ENCODE measurements around the gene VEPH1.

Gene VEPH1

GRCh38 chr3:157472648-157473047 is 30.6 kb downstream of the VEPH1 start:
- DNase-seq = no peak

GRCh38 chr3:157471064-157471463 is 32.2 kb downstream of the VEPH1 start:
- no peak for DNase-seq

- no peak for DNase-seq
Observed at GRCh38 chr3:157469561-157470294, 33.5 kb downstream of the VEPH1 start.

GRCh38 chr3:157467200-157467599 is 36.0 kb downstream of the VEPH1 start:
- DNase-seq = no peak

DNA sequence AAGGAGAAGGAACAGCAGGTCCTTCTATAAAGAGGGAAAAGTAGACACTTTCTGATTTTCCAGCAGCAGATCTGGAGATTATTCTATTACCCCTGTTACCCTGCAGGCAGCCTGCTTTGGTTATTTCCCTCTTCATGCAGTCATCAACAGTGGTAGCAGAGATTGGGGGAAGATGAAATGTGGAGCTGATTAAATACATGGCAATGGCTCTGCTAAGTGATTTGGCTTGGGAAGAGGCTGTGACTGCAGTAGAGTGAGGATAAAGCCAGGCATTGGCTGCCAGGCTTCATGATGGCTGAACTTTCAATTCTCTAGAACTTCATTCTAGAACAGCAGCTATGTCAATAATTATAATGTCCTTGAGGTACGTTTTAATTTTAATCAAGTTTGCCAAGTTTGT is 37.5 kb downstream of the VEPH1 start:
- DNase-seq = no peak

DNA sequence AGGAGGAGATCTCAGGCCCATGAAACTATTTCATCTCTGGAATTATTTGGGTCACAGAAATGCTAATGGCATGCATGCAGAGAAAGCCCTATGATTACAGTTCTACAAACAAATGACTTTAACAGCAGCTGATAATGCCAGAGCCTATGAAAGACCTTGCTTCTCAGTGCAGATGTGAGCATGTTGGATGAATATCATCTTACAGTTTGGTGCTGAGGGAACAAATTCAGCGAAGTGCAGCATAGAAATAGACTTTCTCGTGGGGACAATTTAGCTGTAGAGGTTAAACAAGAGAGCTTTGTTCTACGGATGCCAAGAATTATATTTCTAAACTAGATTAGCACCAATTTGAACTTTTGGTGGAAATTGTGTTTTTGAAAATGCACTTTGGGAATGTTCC is 38.9 kb downstream of the VEPH1 start:
- no peak for DNase-seq

DNA sequence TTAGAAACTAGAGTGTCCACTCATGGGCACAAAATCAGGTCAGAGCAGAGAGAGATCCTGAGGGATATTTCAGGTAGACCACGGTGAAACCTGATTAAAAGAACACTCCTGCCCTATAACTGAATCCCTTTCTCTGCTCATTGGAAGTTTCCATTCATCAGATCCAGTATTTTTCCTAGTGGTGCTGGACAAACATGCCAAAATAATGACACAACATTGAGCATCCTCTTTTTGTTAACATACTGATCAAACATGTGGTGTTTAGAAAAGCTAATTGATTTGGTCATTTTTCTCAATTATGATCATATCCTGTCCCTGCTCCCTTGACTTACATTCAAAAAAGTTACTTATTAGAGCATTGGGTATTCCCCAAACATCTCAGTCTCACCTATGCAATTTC is 39.4 kb downstream of the VEPH1 start:
- DNase-seq = no peak

DNA sequence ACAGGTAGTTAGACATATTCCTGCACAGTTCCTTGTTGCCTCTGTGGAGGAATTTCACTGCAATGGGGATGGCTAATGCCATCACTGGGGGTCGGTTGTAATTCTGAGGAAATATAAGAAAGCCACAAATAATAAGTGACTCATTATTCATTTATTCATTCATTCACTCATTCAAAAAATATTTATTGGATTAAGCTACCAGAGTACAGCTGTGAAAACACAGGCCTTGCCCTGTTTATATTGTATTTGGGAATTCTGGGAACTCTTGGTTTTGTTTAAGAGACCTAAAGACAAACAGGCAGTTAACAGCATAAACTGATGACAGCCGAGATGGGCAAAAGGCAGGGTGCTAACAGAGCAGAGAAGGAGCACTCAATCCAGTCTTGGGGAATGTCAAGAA is 43.0 kb downstream of the VEPH1 start:
- no peak for DNase-seq

GRCh38 chr3:157459706-157460105 is 43.5 kb downstream of the VEPH1 start:
- no peak for DNase-seq

- DNase-seq = no peak
Observed at GRCh38 chr3:157453824-157454223, 49.4 kb downstream of the VEPH1 start.

- no peak for DNase-seq
Observed at GRCh38 chr3:157452097-157452496, 51.1 kb downstream of the VEPH1 start.

DNA sequence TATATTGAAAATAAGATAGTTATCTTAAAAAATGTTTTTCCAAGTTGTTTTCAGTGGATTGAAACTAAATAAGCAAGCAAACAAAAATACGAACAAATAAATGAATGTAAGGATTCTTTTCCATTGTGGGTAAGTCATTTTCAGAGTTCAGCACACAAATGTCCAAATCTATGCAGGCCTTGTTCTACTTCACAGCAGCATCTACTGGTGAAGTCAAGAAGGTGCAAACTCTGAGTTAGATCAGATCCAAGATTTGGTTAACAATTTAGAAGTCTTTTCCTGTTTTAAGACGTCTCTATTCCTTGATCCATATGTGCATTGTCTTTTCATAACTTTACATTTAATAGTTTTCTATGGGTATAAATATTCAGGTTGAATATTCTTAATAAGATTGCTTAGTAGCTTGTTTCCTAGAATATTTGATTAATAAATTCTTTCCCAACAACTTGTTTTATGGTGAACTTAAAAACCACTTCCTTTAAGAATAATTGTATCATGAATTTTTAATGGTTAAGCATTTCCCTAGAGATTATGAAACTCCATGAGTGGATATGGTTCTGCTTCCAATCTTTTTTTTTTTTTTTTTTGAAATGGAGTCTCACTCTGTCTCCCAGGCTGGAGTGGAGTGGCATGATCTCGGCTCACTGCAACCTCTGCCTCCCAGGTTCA is 56.1 kb downstream of the VEPH1 start:
- DNase-seq = no peak

- DNase-seq = no peak
Observed at GRCh38 chr3:157445857-157446256, 57.4 kb downstream of the VEPH1 start.

DNA sequence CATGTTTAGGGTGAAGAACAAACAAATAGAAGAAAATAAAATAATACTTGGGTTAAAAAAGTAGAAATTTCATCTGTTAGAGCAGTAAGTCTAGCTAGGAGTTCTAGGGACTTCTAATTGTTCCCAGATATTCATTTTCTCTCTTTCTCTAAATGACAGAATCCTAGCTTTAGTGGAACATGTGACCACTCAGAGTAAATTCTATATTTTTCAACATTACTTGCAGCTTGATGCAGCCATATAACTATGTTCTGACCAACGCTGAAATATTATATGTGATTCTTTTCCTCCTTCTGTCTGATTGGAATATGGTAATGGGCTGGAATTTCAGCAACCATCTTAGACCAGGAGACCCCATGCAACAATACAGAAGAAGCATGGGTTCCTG is 58.4 kb downstream of the VEPH1 start:
- DNase-seq = no peak

DNA sequence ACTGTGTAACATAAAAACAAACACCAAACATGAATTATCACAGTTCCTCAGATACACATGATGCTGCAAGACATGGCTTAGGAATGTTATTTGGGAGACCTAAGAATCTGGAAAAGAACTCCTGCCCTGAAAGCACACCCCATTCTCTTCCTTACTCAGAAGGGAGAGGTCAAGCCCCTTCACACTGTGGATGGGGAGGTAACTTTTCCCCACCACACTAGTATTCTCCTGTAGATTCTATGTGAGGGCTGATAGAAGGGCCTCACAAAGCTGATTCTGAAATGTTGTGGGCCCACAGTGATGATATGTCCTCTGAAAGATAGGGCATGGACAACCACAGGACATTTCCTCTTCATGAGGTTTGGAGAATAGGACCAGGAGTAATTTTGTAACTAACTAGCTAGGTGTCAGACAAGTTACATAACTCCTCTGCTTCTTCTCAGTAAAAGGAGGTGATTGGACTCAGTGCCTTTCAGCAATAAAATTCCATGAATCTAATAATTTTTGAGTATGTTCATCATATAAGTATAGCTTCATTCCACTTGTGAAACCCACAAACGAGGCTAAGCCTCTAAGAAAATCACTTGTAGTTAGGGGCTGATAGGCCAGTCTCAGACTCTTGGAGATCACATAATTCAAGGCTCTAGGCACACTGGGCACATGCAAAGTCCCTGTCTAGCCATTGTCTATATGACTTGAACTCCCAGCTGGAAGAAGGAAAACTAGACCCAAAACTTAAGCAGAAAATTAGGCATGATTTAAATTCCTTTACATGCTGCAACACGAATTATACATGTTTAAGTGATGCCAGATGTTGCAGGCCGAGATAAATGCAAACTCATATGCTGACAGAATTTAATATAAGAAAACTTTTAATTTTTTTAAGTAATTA is 59.1 kb downstream of the VEPH1 start:
- DNase-seq = no peak

GRCh38 chr3:157442729-157443128 is 60.5 kb downstream of the VEPH1 start:
- DNase-seq = no peak

DNA sequence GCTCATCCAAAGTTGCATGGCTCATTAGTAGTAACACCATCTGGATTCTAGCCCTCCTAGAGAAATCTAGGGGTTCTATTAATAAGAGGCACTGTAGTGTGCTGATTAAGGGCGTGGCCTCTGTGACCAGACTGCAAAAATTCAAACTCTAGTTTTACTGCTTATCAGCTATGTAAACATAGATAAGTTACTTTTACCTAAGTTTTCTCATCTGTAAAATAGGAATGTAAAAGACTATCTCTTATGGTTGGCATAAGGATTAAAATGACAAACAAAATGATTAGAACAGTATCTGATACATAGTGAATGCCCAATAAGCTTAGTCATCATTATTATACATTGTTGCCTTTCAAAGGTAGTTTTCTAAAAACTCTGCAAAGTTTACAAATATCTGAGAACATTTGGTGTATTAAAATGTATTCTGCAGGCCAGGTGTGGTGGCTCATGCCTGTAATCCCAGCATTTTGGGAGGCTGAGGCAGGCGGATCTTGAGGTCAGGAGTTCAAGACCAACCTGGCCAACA is 62.1 kb downstream of the VEPH1 start:
- no peak for DNase-seq

DNA sequence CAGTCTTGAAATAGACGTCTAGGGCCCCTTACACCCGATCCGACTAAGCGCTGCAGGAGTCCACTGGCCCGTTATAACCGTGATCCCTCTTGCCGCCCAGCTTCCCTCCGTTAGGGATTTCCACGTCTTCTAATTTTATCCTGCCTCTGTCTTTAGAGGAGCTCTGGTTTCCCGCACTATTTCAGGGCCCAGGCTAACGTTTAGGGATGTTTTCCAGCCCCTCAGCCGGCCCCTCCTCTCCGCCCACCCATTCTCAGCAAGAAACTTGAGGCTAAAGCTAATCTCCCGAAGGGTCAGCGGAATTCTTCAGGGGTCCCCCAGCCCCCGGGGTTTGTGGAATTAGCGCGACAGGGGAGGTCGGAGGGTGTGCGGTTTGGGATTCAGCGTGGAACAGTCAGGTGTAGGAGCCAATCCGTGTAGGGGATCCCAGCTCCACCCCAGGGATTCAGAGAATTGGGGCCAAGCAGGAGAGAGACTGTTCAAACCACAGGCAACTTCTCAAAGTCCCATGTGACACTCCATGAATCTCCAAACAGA is 65.0 kb downstream of the VEPH1 start:
- DNase-seq = no peak

GRCh38 chr3:157436583-157437291 is 66.5 kb downstream of the VEPH1 start, which contains the start of gene PTX3:
PTX3 (plus strand) TSS chr3:157436850; CDS start chr3:157436934, 84 bp downstream.
- no peak for DNase-seq

DNA sequence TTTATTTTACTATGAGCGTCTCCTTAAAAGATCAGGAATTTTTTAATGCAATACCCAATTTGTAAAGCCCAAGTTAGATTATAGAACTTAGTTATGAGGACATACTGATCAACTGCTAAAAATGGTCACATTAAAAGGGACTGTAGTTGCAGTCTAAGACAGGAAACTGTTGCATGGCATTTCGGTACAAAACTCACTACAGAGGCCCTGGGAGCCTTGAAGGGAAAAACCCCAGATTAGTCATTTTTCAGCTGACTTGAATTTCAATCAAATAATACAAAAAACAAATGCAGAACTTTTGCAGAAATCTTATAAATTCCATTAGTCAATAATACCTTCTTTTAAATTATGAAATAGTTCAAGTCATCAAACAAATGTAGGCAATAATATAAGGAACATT is 73.5 kb downstream of the VEPH1 start:
- no peak for DNase-seq

DNA sequence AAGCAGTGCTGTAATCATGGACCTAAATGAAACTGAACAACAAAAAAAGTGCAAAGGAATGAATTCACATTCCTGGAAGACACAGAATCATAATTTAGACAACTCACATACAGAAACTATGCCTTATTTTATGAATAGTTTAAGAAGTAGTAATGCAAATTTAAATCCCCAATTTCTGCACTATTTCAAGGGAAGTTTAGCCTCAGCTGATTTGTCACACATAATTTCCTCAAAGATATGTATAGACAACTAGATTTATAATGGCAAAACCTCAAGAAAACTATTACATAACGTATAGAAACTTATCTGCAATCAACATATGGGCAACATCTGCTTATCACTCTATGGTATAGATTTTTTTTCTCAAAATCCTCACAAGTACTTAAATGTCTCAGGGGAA is 74.4 kb downstream of the VEPH1 start:
- DNase-seq = no peak

DNA sequence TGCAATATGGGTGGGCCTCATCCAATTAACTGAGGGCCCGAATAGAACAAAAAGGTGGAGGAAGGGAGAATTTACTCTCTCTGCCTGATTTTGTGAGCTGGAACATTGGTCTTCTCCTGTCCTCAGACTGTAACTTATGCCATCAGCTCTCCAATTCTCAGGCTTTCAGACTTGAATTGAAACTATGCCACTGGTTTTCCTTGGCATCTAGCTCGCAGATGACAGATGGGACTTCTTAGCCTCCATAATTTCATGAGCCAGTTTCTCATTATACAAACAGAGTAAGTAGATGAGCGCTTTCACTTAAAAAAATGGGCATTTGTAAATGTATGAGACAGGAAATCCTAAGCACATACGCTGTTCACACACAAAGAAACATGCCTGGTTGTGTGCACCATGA is 75.3 kb downstream of the VEPH1 start:
- DNase-seq = no peak

Data from central memory CD4-positive, alpha-beta T cell (primary cell).